ENCODE measurements around the gene ATP10A. TPM values are rescaled to one million over a fixed set of nuclear protein-coding genes. Genes with fewer than 3 reads are reported as not detected.

Gene ATP10A
- total RNA-seq, 1 donor = 1.3 TPM

DNA sequence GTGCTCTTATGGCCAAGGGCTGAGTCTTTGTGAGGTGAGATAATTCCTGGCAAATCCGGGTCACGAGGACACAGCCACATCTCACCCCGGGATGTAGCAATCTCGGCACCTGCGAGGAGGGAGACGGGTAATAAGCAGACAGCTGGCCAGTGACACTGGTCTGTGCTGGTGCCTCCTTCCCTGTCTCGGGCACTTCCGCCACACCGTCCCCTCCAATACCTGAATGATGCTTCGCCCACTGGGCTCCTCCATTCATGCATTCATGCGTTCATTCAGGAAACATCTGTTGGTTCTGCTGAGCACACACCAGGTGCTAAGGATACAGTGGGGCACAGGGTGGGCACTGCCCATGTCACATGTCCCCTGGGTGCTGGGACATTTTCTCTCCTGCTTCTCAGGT, 60.1 kb downstream of the ATP10A start:
- no peak for DNase-seq (ENCODE audit: low read depth)
- TF ChIP-seq CTCF (IDR thresholded peaks at IDR 0.05; ENCODE audit: insufficient read depth, low read depth, low read length) = no peak
- no peak overlapping the region for H3K4me3 ChIP-seq (ENCODE audit: low read depth, low read length)

- no peak for TF ChIP-seq CTCF (IDR thresholded peaks at IDR 0.05; ENCODE audit: insufficient read depth, low read depth, low read length)
- DNase-seq (ENCODE audit: low read depth) = no peak
- no peak overlapping the region for H3K4me3 ChIP-seq (ENCODE audit: low read depth, low read length)
Observed at GRCh38 chr15:25802285-25802830, 60.8 kb downstream of the ATP10A start.

DNA sequence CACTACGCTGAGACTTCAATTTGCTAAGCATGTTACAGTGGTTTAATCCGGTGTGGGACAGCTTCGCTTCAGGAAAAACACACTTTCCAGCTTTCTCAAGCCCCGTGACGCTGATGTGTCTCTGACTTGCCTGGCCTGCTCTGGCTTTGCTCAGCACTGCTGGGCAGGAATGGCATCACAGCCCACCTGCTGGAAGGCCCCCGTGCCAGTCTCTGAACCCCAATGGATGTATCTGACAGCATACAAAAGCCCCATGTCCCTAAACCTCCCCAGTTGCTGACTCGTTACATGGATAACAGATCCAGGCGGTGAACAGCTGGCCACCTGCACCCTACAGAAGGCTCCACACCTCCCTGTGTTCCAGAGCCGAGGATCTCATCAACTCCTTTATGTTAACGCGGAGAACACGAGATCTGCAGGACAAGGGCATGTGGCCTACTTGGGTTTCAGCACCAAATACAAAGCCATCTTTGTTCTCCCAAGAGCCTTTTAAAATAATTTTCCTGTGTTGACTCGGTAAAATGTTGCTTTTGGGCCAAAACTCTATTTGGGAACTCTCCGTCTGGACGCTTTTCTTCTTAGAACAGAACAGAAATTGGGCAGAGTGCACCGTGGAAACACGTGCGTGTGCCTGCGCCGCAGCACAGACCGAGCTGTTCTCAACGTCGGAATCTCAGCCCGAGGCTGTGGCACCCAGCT, 61.4 kb downstream of the ATP10A start:
- DNase-seq (ENCODE audit: low read depth) = no peak
- TF ChIP-seq CTCF (IDR thresholded peaks at IDR 0.05; ENCODE audit: insufficient read depth, low read depth, low read length) = no peak
- H3K4me3 ChIP-seq (ENCODE audit: low read depth, low read length) = no peak overlapping the region

DNA sequence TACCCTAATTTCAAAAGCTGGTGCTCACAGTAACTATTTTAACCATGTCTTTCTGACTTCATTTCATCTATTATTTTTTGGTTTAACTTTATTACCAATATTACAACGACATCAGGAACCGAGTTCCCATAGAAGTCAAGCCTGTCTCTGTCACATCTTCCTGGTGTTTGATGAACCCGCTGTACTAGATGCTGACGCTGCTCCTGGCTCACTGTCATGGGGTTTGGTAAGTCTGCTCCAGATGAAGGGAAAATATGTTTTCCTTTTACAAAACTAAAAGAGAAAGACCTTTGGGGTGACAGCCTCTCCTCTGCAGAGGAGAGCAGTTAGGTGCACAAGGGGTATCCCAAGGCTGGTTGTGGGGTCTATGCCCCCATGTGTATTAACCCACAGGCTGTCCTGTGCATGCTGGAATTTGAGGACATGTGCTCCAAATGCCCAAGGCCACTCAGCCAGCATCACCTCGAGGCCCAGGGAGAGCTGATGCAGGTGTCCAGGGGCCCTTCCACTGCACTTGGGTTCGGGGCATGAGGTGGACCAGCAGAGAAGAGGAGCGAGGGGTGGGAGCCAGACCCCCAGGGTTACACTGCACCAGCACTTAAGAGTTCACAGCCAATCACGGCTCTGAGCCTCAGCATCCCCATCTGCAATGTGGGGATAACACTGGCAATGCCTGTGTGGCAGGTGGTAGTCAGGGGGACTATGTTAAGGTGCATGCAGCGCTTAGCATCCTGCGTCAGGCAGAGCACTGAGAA, 62.2 kb downstream of the ATP10A start:
- no peak for TF ChIP-seq CTCF (IDR thresholded peaks at IDR 0.05; ENCODE audit: insufficient read depth, low read depth, low read length)
- H3K4me3 ChIP-seq (ENCODE audit: low read depth, low read length) = no peak overlapping the region
- DNase-seq (ENCODE audit: low read depth) = no peak

DNA sequence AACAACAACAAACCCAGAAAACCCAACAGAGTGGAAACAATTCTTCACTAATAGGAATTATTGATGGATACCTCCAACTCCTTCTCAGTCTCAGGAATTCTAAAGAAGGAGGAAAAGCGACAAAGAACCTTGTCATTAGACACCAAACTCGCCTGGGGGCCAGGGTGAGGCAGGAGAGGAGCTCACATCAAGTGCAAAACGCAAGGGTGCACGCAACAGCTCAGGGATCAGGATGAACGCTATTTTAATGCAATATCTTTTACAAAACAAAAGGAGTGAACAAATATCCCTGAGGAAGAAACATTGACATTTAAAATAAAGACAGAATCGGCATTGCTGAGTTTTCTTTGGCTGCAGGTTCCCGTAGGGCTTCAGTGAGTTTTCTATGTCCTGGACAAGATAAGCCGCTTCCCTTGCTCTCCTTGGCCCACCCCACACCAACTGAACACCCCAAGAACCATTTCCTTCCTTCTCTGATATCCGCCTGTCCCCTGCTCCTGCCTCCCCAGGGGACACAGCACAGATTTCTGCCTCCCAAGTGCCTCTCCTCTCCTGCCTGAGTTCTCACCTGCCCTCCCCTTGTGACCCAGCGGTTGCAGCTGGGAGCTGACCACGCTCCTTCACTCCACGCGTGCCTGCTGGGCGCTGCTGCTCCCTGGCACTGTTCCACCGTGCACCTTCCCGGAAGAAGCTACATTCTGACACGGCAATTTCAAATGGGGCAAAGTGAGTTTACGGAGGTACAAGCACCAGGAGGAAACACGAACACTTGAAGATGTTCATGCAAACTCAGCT, 63.0 kb downstream of the ATP10A start:
- no peak overlapping the region for H3K4me3 ChIP-seq (ENCODE audit: low read depth, low read length)
- no peak for DNase-seq (ENCODE audit: low read depth)
- TF ChIP-seq CTCF (IDR thresholded peaks at IDR 0.05; ENCODE audit: insufficient read depth, low read depth, low read length) = no peak

GRCh38 chr15:25797936-25798901, 64.9 kb downstream of the ATP10A start:
- DNase-seq (ENCODE audit: low read depth) = no peak
- H3K4me3 ChIP-seq (ENCODE audit: low read depth, low read length) = no peak overlapping the region

More at GRCh38 chr15:25797936-25798901, 64.9 kb downstream of the ATP10A start:
- TF ChIP-seq CTCF (IDR thresholded peaks at IDR 0.05; ENCODE audit: insufficient read depth, low read depth, low read length) = no peak

All from fibroblast of villous mesenchyme (primary cell).